HEK293T (cell line): ENCODE results near the gene EXPH5.

ENCODE experiments used
- CTCF ChIA-PET: fragments of 350-600 bp; formaldehyde crosslinking; extraction: SDS; loops from one replicate; lab custom pipeline; 2021; ENCODE audit warnings: antibody characterized with exemption, inconsistent platforms; lab: Yijun Ruan, JAX
- POLR2A ChIA-PET: fragments of 350-600 bp; formaldehyde crosslinking; extraction: SDS; loops from one replicate; lab custom pipeline; 2020; ENCODE audit warnings: antibody characterized with exemption, inconsistent platforms; lab: Yijun Ruan, JAX
- DNase-seq: peaks from one replicate; pipeline ENCODE4 v3.0.0; 2012; ENCODE audit warnings: mixed read lengths; ENCODE audit errors: extremely low spot score
- ARNT ChIP-seq: fragments of 450-650 bp; IDR thresholded peaks from 2 replicates; pipeline ENCODE4 v1.6.1; 2017; ENCODE audit warnings: mild to moderate bottlenecking
- BHLHE40 ChIP-seq: fragments of 450-650 bp; IDR thresholded peaks from 2 replicates; pipeline ENCODE4 v1.6.1; 2016; ENCODE audit warnings: mild to moderate bottlenecking, moderate library complexity, borderline replicate concordance
- CTBP1 ChIP-seq: fragments of 450-650 bp; IDR thresholded peaks from 2 replicates; pipeline ENCODE4 v1.6.1; 2016; ENCODE audit warnings: borderline replicate concordance
- ELF4 ChIP-seq: fragments of 450-650 bp; IDR thresholded peaks from 2 replicates; pipeline ENCODE4 v1.6.1; 2017; ENCODE audit warnings: antibody characterized with exemption
- FOXA1 ChIP-seq: fragments of 450-650 bp; IDR thresholded peaks from 2 replicates; pipeline ENCODE4 v1.6.1; 2016; ENCODE audit warnings: mild to moderate bottlenecking
- FOXK2 ChIP-seq: fragments of 450-650 bp; IDR thresholded peaks from 2 replicates; pipeline ENCODE4 v1.6.1; 2016; ENCODE audit warnings: mild to moderate bottlenecking
- FOXM1 ChIP-seq: fragments of 450-650 bp; IDR thresholded peaks from 2 replicates; pipeline ENCODE4 v1.6.1; 2017; ENCODE audit warnings: mild to moderate bottlenecking, borderline replicate concordance
- HDGF ChIP-seq: fragments of 450-650 bp; IDR thresholded peaks from 2 replicates; pipeline ENCODE4 v1.6.1; 2017; ENCODE audit warnings: antibody characterized with exemption, borderline replicate concordance
- L3MBTL2 ChIP-seq: fragments of 450-650 bp; conservative IDR thresholded peaks from 2 replicates; pipeline ENCODE4 v1.6.1; 2016; ENCODE audit warnings: mild to moderate bottlenecking
- LEF1 ChIP-seq: fragments of 450-650 bp; IDR thresholded peaks from 2 replicates; pipeline ENCODE4 v1.6.1; 2017; ENCODE audit warnings: mild to moderate bottlenecking, borderline replicate concordance
- NFRKB ChIP-seq: fragments of 450-650 bp; IDR thresholded peaks from 2 replicates; pipeline ENCODE4 v1.6.1; 2016; ENCODE audit warnings: mild to moderate bottlenecking, moderate library complexity
- PKNOX1 ChIP-seq: fragments of 450-650 bp; IDR thresholded peaks from 2 replicates; pipeline ENCODE4 v1.6.1; 2016
- SP1 ChIP-seq: fragments of 450-650 bp; IDR thresholded peaks from 2 replicates; pipeline ENCODE4 v1.6.1; 2017
- SUZ12 ChIP-seq: fragments of 450-650 bp; IDR thresholded peaks from 2 replicates; pipeline ENCODE4 v1.6.1; 2016; ENCODE audit warnings: mild to moderate bottlenecking
- TARDBP ChIP-seq: fragments of 450-650 bp; IDR thresholded peaks from 2 replicates; pipeline ENCODE4 v1.6.1; 2016
- ZNF384 ChIP-seq: fragments of 450-650 bp; IDR thresholded peaks from 2 replicates; pipeline ENCODE4 v1.6.1; 2016

EXPH5 gene

GRCh38 chr11:108486828-108487227 lies 106.7 kb downstream of the EXPH5 start:
- ChIA-PET CTCF (interaction anchor here (0.7 kb wide), 1 partner anchor 326 kb away, joined by 3 read pairs; no protein-coding TSS in a partner anchor), POLR2A (no interaction called here)
- DNase-seq = no peak
- TF ChIP-seq ZNF384 (no peak), SUZ12 (no peak), L3MBTL2 (no peak), PKNOX1 (no peak), BHLHE40 (no peak), TARDBP (no peak), FOXK2 (no peak), NFRKB (no peak), FOXM1 (no peak), ARNT (no peak), FOXA1 (no peak)

GRCh38 chr11:108486331-108486730 lies 107.2 kb downstream of the EXPH5 start:
- POLR2A ChIA-PET = no interaction called here
- CTCF ChIA-PET = interaction anchor here (0.7 kb wide), 1 partner anchor 325 kb away, joined by 3 read pairs; no protein-coding TSS in a partner anchor
- no peak for TF ChIP-seq HDGF
- no peak for TF ChIP-seq SUZ12
- TF ChIP-seq ARNT = no peak
- TF ChIP-seq ELF4 = no peak
- TF ChIP-seq NFRKB = no peak
- no peak for TF ChIP-seq FOXM1
- TF ChIP-seq L3MBTL2 = no peak
- no peak for TF ChIP-seq ZNF384
- TF ChIP-seq FOXA1 = no peak
- TF ChIP-seq CTBP1 = no peak
- no peak for TF ChIP-seq FOXK2
- TF ChIP-seq SP1 = no peak
- TF ChIP-seq TARDBP = no peak
- no peak for TF ChIP-seq BHLHE40
- no peak for TF ChIP-seq PKNOX1
- no peak for TF ChIP-seq LEF1

GRCh38 chr11:108483163-108483562 lies 110.4 kb downstream of the EXPH5 start:
- no peak for TF ChIP-seq ZNF384
- CTCF ChIA-PET = no interaction called here
- DNase-seq = no peak
- POLR2A ChIA-PET = no interaction called here

More at GRCh38 chr11:108486331-108486730, 107.2 kb downstream of the EXPH5 start:
- DNase-seq = no peak

GRCh38 chr11:108474664-108475463 lies 118.7 kb downstream of the EXPH5 start:
- no peak for TF ChIP-seq FOXM1
- TF ChIP-seq SP1 = no peak
- TF ChIP-seq LEF1 = no peak
- no peak for TF ChIP-seq FOXK2
- TF ChIP-seq TARDBP = no peak
- TF ChIP-seq ARNT = no peak
- no peak for TF ChIP-seq SUZ12
- no peak for TF ChIP-seq FOXA1
- TF ChIP-seq PKNOX1 = no peak
- no peak for TF ChIP-seq L3MBTL2
- no peak for TF ChIP-seq BHLHE40
- no peak for TF ChIP-seq ZNF384
- TF ChIP-seq HDGF = no peak
- no peak for TF ChIP-seq CTBP1
- TF ChIP-seq ELF4 = no peak
- no peak for TF ChIP-seq NFRKB
- POLR2A ChIA-PET = interaction anchor here (0.9 kb wide), 1 partner anchor 23 kb away, joined by 3 read pairs; the partner anchor contains the start of gene POGLUT3
- CTCF ChIA-PET = no interaction called here
- DNase-seq = no peak

GRCh38 chr11:108472681-108473080 lies 120.9 kb downstream of the EXPH5 start:
- no peak for DNase-seq
- POLR2A ChIA-PET = no interaction called here
- no peak for TF ChIP-seq SP1
- TF ChIP-seq ARNT = no peak
- no peak for TF ChIP-seq L3MBTL2
- TF ChIP-seq TARDBP = no peak
- TF ChIP-seq LEF1 = no peak
- TF ChIP-seq BHLHE40 = no peak
- no peak for TF ChIP-seq ZNF384
- no peak for TF ChIP-seq SUZ12
- no peak for TF ChIP-seq CTBP1
- TF ChIP-seq FOXM1 = no peak
- TF ChIP-seq PKNOX1 = no peak
- TF ChIP-seq ELF4 = no peak
- no peak for TF ChIP-seq NFRKB
- CTCF ChIA-PET = no interaction called here
